PFSK-1 (cell line): ENCODE results near the gene MYRF.

Experiments used
- FOXP2 ChIP-seq: optimal IDR thresholded peaks from 2 replicates; pipeline ENCODE3; 2011; ENCODE audit warnings: borderline replicate concordance, control low read depth, inconsistent platforms; ENCODE audit not compliant: insufficient read depth; ENCODE audit errors: extremely low read length, extremely low read depth
- POLR2AphosphoS5 ChIP-seq: IDR thresholded peaks from 2 replicates; pipeline ENCODE4 v1.6.1; 2012; ENCODE audit warnings: low read depth, mild to moderate bottlenecking, control low read depth, low read length, moderate library complexity
- SIN3A ChIP-seq: IDR thresholded peaks from 2 replicates; pipeline ENCODE4 v1.6.1; 2012; ENCODE audit warnings: mild to moderate bottlenecking, low read length, moderate library complexity, borderline replicate concordance; ENCODE audit not compliant: insufficient read depth
- TAF1 ChIP-seq: IDR thresholded peaks from 2 replicates; pipeline ENCODE4 v1.6.1; 2012; ENCODE audit warnings: low read length, control low read depth, borderline replicate concordance; ENCODE audit not compliant: insufficient read depth
- TF ChIP-seq, protein P1 (sequence below), 2 experiments: IDR thresholded peaks; 2 replicates each; pipeline versions ENCODE4 v1.6.1 to v1.8.0; 2011 to 2012; ENCODE audit warnings: low read depth in 2 of 2, low read length in 2 of 2, control low read depth in 1 of 2, inconsistent platforms in 1 of 2, mild to moderate bottlenecking in 1 of 2, moderate library complexity in 1 of 2; ENCODE audit not compliant: insufficient read depth in 1 of 2

DNA sequence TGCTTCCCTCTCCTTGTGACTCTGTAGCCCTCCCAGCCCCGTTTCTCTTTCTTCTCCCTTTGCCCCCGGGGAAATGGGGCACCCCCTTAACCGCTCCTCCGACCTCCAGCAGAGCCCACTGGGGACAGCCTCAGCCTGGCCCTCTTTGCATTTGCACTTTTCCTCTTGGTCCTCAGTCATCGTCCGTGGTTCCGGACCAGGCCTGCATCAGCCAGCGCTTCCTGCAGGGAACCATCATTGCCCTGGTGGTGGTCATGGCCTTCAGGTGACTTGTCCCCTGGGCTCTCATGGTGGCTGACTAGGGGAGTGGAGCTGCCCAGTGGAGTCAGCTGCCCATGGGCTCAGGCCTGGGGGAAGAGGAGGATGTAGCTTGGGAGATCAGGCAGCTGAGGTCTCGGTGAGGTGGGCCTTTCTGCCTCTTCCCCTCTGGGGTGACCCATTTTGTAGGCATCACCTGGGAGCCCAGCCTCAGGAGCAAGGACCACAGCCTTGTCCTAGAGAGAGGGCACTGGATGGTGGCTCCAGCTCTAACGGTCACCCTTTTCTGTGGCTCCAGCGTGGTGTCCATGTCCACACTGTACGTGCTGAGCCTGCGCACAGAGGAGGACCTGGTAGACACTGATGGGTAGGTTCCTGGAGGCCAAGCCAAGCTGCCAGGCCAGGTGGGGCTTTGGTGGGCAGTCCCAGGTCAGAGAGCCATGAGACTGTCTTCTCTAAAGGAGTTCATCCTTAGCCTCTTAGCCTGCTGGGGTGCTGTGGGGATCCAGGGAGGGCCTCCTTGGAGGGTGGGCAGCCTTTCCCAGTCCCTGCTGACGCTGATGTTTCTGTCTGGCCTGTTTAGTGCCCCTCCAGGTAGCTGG, 27.5 kb downstream of the MYRF start:
- TF ChIP-seq, protein P1, sequence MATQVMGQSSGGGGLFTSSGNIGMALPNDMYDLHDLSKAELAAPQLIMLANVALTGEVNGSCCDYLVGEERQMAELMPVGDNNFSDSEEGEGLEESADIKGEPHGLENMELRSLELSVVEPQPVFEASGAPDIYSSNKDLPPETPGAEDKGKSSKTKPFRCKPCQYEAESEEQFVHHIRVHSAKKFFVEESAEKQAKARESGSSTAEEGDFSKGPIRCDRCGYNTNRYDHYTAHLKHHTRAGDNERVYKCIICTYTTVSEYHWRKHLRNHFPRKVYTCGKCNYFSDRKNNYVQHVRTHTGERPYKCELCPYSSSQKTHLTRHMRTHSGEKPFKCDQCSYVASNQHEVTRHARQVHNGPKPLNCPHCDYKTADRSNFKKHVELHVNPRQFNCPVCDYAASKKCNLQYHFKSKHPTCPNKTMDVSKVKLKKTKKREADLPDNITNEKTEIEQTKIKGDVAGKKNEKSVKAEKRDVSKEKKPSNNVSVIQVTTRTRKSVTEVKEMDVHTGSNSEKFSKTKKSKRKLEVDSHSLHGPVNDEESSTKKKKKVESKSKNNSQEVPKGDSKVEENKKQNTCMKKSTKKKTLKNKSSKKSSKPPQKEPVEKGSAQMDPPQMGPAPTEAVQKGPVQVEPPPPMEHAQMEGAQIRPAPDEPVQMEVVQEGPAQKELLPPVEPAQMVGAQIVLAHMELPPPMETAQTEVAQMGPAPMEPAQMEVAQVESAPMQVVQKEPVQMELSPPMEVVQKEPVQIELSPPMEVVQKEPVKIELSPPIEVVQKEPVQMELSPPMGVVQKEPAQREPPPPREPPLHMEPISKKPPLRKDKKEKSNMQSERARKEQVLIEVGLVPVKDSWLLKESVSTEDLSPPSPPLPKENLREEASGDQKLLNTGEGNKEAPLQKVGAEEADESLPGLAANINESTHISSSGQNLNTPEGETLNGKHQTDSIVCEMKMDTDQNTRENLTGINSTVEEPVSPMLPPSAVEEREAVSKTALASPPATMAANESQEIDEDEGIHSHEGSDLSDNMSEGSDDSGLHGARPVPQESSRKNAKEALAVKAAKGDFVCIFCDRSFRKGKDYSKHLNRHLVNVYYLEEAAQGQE (IDR thresholded peaks at IDR 0.05; ENCODE audit: insufficient read depth in 1 of 2, low read depth in 2 of 2, low read length in 2 of 2): no peak
- TF ChIP-seq POLR2AphosphoS5 (no peak), SIN3A (no peak), TAF1 (no peak), FOXP2 (no peak)
